Liver (tissue), 9 donors: ENCODE measurements around the gene MAP3K9. TPM values are rescaled to one million over a fixed set of nuclear protein-coding genes. Genes with fewer than 3 reads are reported as not detected.

Experiments
- DNase-seq: peaks from one replicate; pipeline ENCODE4 v3.0.0-alpha.2; 2017; ENCODE audit warnings: low spot score
- H3K27ac ChIP-seq, 2 donors: one replicate each; pipeline ENCODE4 v1.7.0; 2013; ENCODE audit warnings: inconsistent platforms in 2 of 2, low read length in 2 of 2, control low read depth in 1 of 2, low read depth in 1 of 2, mild to moderate bottlenecking in 1 of 2
- H3K27me3 ChIP-seq, 4 donors: one replicate each; pipeline versions ENCODE4 v1.6.1 to v1.7.0; 2013; ENCODE audit warnings: low read length in 3 of 4, inconsistent platforms in 1 of 4, mild to moderate bottlenecking in 1 of 4, moderate library complexity in 1 of 4; ENCODE audit not compliant: control insufficient read depth in 4 of 4, insufficient read depth in 4 of 4
- H3K36me3 ChIP-seq, 4 donors: one replicate each; pipeline versions ENCODE4 v1.6.1 to v1.7.0; 2013; ENCODE audit warnings: low read length in 3 of 4, mild to moderate bottlenecking in 3 of 4, low read depth in 1 of 4, moderate library complexity in 1 of 4; ENCODE audit not compliant: control insufficient read depth in 4 of 4, insufficient read depth in 3 of 4
- H3K4me1 ChIP-seq, 4 donors: one replicate each; pipeline versions ENCODE4 v1.6.1 to v1.7.0; 2013; ENCODE audit warnings: low read length in 3 of 4, mild to moderate bottlenecking in 3 of 4, moderate library complexity in 1 of 4; ENCODE audit not compliant: control insufficient read depth in 4 of 4, insufficient read depth in 4 of 4
- H3K4me3 ChIP-seq, 3 donors: one replicate each; pipeline versions ENCODE4 v1.6.1 to v1.7.0; 2013; ENCODE audit warnings: low read length in 3 of 3, control low read depth in 1 of 3, low read depth in 1 of 3, mild to moderate bottlenecking in 1 of 3
- H3K9ac ChIP-seq, 2 donors: one replicate each; pipeline ENCODE4 v1.7.0; 2013; ENCODE audit warnings: low read length in 2 of 2, mild to moderate bottlenecking in 2 of 2, moderate library complexity in 2 of 2, control low read depth in 1 of 2, low read depth in 1 of 2
- H3K9me3 ChIP-seq, 4 donors: one replicate each; pipeline versions ENCODE4 v1.6.1 to v1.7.0; 2013; ENCODE audit warnings: low read length in 3 of 4; ENCODE audit not compliant: control insufficient read depth in 4 of 4
- ATF3 ChIP-seq: IDR thresholded peaks from 2 replicates; pipeline ENCODE4 v1.6.1; 2016; ENCODE audit warnings: antibody characterized with exemption
- EGR1 ChIP-seq, 2 donors: IDR thresholded peaks; 2 replicates each; pipeline ENCODE4 v1.6.1; 2016 to 2018; ENCODE audit warnings: antibody characterized with exemption in 2 of 2, low read depth in 2 of 2
- FOXA1 ChIP-seq: IDR thresholded peaks from 2 replicates; pipeline ENCODE4 v1.6.1; 2016; ENCODE audit warnings: antibody characterized with exemption
- FOXA2 ChIP-seq: IDR thresholded peaks from 2 replicates; pipeline ENCODE4 v1.6.1; 2016; ENCODE audit warnings: antibody characterized with exemption
- GABPA ChIP-seq, 2 donors: IDR thresholded peaks in 1 of 2; conservative IDR thresholded peaks in 1 of 2; 2 replicates each; pipeline ENCODE4 v1.6.1; 2016; ENCODE audit warnings: antibody characterized with exemption in 2 of 2, mild to moderate bottlenecking in 1 of 2, moderate library complexity in 1 of 2
- HNF4A ChIP-seq, 2 donors: conservative IDR thresholded peaks; 2 replicates each; pipeline ENCODE4 v1.6.1; 2016; ENCODE audit warnings: antibody characterized with exemption in 2 of 2, mild to moderate bottlenecking in 2 of 2
- JUND ChIP-seq, 2 donors: IDR thresholded peaks; 2 replicates each; pipeline ENCODE4 v1.6.1; 2016; ENCODE audit warnings: antibody characterized with exemption in 2 of 2
- MAX ChIP-seq: IDR thresholded peaks from 2 replicates; pipeline ENCODE4 v1.6.1; 2016; ENCODE audit warnings: antibody characterized with exemption
- NR2F2 ChIP-seq: IDR thresholded peaks from 2 replicates; pipeline ENCODE4 v1.6.1; 2016; ENCODE audit warnings: antibody characterized with exemption
- RAD21 ChIP-seq, 2 donors: IDR thresholded peaks; 2 replicates each; pipeline ENCODE4 v1.6.1; 2016; ENCODE audit warnings: antibody characterized with exemption in 2 of 2, mild to moderate bottlenecking in 2 of 2
- REST ChIP-seq: IDR thresholded peaks from 2 replicates; pipeline ENCODE4 v1.6.1; 2016; ENCODE audit warnings: antibody characterized with exemption, mild to moderate bottlenecking
- RXRA ChIP-seq, 2 donors: IDR thresholded peaks; 2 replicates each; pipeline ENCODE4 v1.6.1; 2017 to 2018; ENCODE audit warnings: antibody characterized with exemption in 2 of 2, mild to moderate bottlenecking in 1 of 2
- SP1 ChIP-seq: IDR thresholded peaks from 2 replicates; pipeline ENCODE4 v1.6.1; 2018; ENCODE audit warnings: antibody characterized with exemption, mild to moderate bottlenecking
- TAF1 ChIP-seq: conservative IDR thresholded peaks from 2 replicates; pipeline ENCODE4 v1.6.1; 2016; ENCODE audit warnings: antibody characterized with exemption, mild to moderate bottlenecking
- YY1 ChIP-seq: IDR thresholded peaks from 2 replicates; pipeline ENCODE4 v1.6.1; 2016; ENCODE audit warnings: antibody characterized with exemption, mild to moderate bottlenecking
- ZBTB33 ChIP-seq: IDR thresholded peaks from 2 replicates; pipeline ENCODE4 v1.6.1; 2016; ENCODE audit warnings: antibody characterized with exemption
- WGBS: extraction: QIAGEN DNeasy Blood & Tissue Kit; methylation state at CpG from one replicate; pipeline ENCODE4 v1.1.7; 2013; 5-methylcytosine and 5-hydroxymethylcytosine counted together
- polyA plus RNA-seq, 2 donors: library from polyadenylated mRNA; stranded (reverse) in 1 of 2; unstranded in 1 of 2; fragments of 200-250 nt in 1 of 2; fragments of >200 nt in 1 of 2; fragmentation: Nextera tagmentation in 1 of 2; extraction: Ambion mirVana in 1 of 2; gene quantifications; one replicate each; pipeline versions ENCODE4 v1.2.1 to v1.2.3, GENCODE V29; 2013 to 2015
- total RNA-seq, 2 donors: library from RNA; depleted of rRNA; stranded (reverse); fragments of >200 nt; gene quantifications; one replicate each; pipeline ENCODE4 v1.2.3, GENCODE V29; 2014
- donor health status: healthy.
- donor health status: healthy.
- donor health status: healthy.
- donor health status: healthy.
- donor health status: healthy.

MAP3K9 gene
- total and polyA plus RNA-seq, 4 donors, result 0.65 to 5.2 (median 0.80) TPM

- TF ChIP-seq REST, result no peak
- TF ChIP-seq TAF1, result no peak
Measured at GRCh38 chr14:70812124-70812818, 3.0 kb upstream of the MAP3K9 start (continued).

GRCh38 chr14:70811578-70811977 lies 2.3 kb upstream of the MAP3K9 start:
- H3K9me3 ChIP-seq, result no peaks in the 10 kb centered on the region
- H3K4me1 ChIP-seq, result peaks cover 0 to 13% (median 5%) of the 10 kb centered on the region in 4 donors
- H3K27me3 ChIP-seq, result no peaks in the 10 kb centered on the region
- H3K9ac ChIP-seq, result no peak overlapping the region
- DNase-seq, result no peak
- H3K27ac ChIP-seq, result no peak overlapping the region
- no peaks in the 10 kb centered on the region for H3K36me3 ChIP-seq
- no peak overlapping the region for H3K4me3 ChIP-seq
- no peak for TF ChIP-seq HNF4A (conservative IDR thresholded peaks at IDR 0.05)
- no peak for TF ChIP-seq RAD21 (IDR thresholded peaks at IDR 0.05)
- no peak for TF ChIP-seq ZBTB33
- TF ChIP-seq JUND (IDR thresholded peaks at IDR 0.05), result no peak
- TF ChIP-seq EGR1 (IDR thresholded peaks at IDR 0.05; ENCODE audit: low read depth in 2 of 2), result no peak
- TF ChIP-seq SP1, result no peak
- TF ChIP-seq GABPA (IDR thresholded peaks at IDR 0.05 in 1 of 2, conservative IDR thresholded peaks at IDR 0.05 in 1 of 2), result no peak
- TF ChIP-seq TAF1, result no peak
- no peak for TF ChIP-seq ATF3
- TF ChIP-seq NR2F2, result no peak
- TF ChIP-seq FOXA2, result no peak
- no peak for TF ChIP-seq MAX
- TF ChIP-seq YY1, result no peak
- TF ChIP-seq FOXA1, result no peak
- 94% methylated on average over 2 of the region's 2 CpGs for whole genome bisulfite sequencing

- no peak overlapping the region for H3K27ac ChIP-seq
- no peaks in the 10 kb centered on the region for H3K27me3 ChIP-seq
- no peaks in the 10 kb centered on the region for H3K9me3 ChIP-seq
- DNase-seq, result no peak
- peaks cover 0 to 13% (median 5%) of the 10 kb centered on the region in 4 donors for H3K4me1 ChIP-seq
- H3K4me3 ChIP-seq, result no peak overlapping the region
- TF ChIP-seq RXRA (IDR thresholded peaks at IDR 0.05), result no peak
- no peak for TF ChIP-seq FOXA1
- no peak for TF ChIP-seq GABPA (IDR thresholded peaks at IDR 0.05 in 1 of 2, conservative IDR thresholded peaks at IDR 0.05 in 1 of 2)
- no peak for TF ChIP-seq MAX
- no peak for TF ChIP-seq SP1
- no peak for TF ChIP-seq FOXA2
- TF ChIP-seq TAF1, result no peak
- H3K36me3 ChIP-seq, result no peaks in the 10 kb centered on the region
- WGBS, result 97% methylated on average over 2 of the region's 2 CpGs
- H3K9ac ChIP-seq, result no peak overlapping the region
Measured at GRCh38 chr14:70811050-70811449, 1.7 kb upstream of the MAP3K9 start.
